ENCODE data around the gene NPLOC4. TPM values are rescaled to one million over a fixed set of nuclear protein-coding genes. Genes with fewer than 3 reads are reported as not detected.

The NPLOC4 gene
- total and polyA plus RNA-seq, 2 of the 8 experiments (the other 6 are each of a cell fraction or from before 2014, with no cell fraction given) = 70.7 to 92.7 TPM

GRCh38 chr17:81508639-81509206, 128.2 kb downstream of the NPLOC4 start:
- DNase-seq (ENCODE audit: low read depth in 1 of 2, low spot score in 2 of 2) (no peak), FAIRE-seq (no peak)
- H3K4me2 ChIP-seq (ENCODE audit: insufficient read depth in 1 of 2, low read depth in 2 of 2, low read length in 2 of 2) = peak overlapping the region; percentile 97 to 98
- no peaks in the 10 kb centered on the region for H3K9me3 ChIP-seq (ENCODE audit: insufficient read depth in 2 of 2, low read depth in 1 of 2, low read length in 1 of 2)
- H3K79me1 ChIP-seq (ENCODE audit: low read depth, low read length) = peaks cover 14% of the 10 kb centered on the region
- no peak overlapping the region for H3K56ac ChIP-seq (replicated peaks; ENCODE audit: insufficient read length, low read depth, low read length)
- no peak overlapping the region for H3K4ac ChIP-seq (replicated peaks; ENCODE audit: insufficient read length, low read depth, low read length)
- H2AFZ ChIP-seq (ENCODE audit: low read length) = no peak overlapping the region
- no peaks in the 10 kb centered on the region for H3K27me3 ChIP-seq (replicated peaks in 1 of 4; ENCODE audit: control insufficient read depth in 3 of 4, extremely low read depth in 1 of 4, insufficient read depth in 3 of 4, low read length in 3 of 4)
- H2AK5ac ChIP-seq (ENCODE audit: low read depth, low read length) = no peak overlapping the region
- CTCF ChIA-PET (ENCODE audit: partially characterized antibody) = interaction anchor here (1.2 to 2.3 kb wide), 4 partner anchors 10 to 116 kb away, joined by 3 to 8 read pairs (median 4); no protein-coding TSS in a partner anchor
- H2BK20ac ChIP-seq (ENCODE audit: low read length) = no peak overlapping the region
- WGBS, 2 experiments (ENCODE audit: extremely low coverage in 1 of 2, insufficient coverage in 1 of 2, insufficient read length in 1 of 2, insufficient replicate concordance in 2 of 2, low coverage in 1 of 2, low lambda C conversion rate in 2 of 2, missing lambda C conversion rate in 1 of 2) = 79% methylated on average over 10 of the region's 10 CpGs; no CpG with 5 or more reads in 1 of the 2 experiments
- no peak overlapping the region; the same call in 1 of the 2 replicates for H2BK5ac ChIP-seq (ENCODE audit: low read depth, low read length)
- H3K14ac ChIP-seq (ENCODE audit: insufficient read length) = no peak overlapping the region
- H3K4me1 ChIP-seq (replicated peaks in 1 of 4; ENCODE audit: control insufficient read depth in 3 of 4, insufficient read depth in 4 of 4, low read length in 3 of 4) = peaks cover 0 to 5% (median 1%) of the 10 kb centered on the region in 4 experiments; a peak in 1 of 7 replicates
- POLR2A ChIA-PET (ENCODE audit: partially characterized antibody) = interaction anchor here (0.6 to 35.8 kb wide), 27 partner anchors 7 to 480 kb away, joined by 3 to 1004 read pairs (median 4); partner anchors contain the start of genes ACTG1, BAHCC1, FAAP100 and FSCN2
- no peak overlapping the region for H3K27ac ChIP-seq (ENCODE audit: low read depth, low read length)
- peak overlapping the region in 3 of 4 experiments; percentile 75 to 93 (median 90); a peak in 3 of 8 replicates for H3K4me3 ChIP-seq (ENCODE audit: extremely low read depth in 1 of 4, insufficient read depth in 2 of 4, low read depth in 3 of 4, low read length in 4 of 4)
- H2BK12ac ChIP-seq (ENCODE audit: low read depth, low read length) = no peak overlapping the region
- peaks cover 19 to 37% (median 31%) of the 10 kb centered on the region in 4 experiments; a peak in 7 of 8 replicates for H3K36me3 ChIP-seq (ENCODE audit: control insufficient read depth in 2 of 4, insufficient read depth in 4 of 4, low read length in 3 of 4)
- H3K23me2 ChIP-seq (ENCODE audit: low read depth, low read length) = peaks cover 18% of the 10 kb centered on the region
- peaks cover 23 to 29% of the 10 kb centered on the region in 2 experiments for H4K20me1 ChIP-seq (replicated peaks in 1 of 2; ENCODE audit: control insufficient read depth in 1 of 2, insufficient read depth in 2 of 2, low read length in 2 of 2)
- H3K18ac ChIP-seq (ENCODE audit: extremely low read depth, low read length) = no peak overlapping the region
- H4K8ac ChIP-seq (ENCODE audit: extremely low read depth, insufficient read depth, low read length) = peak overlapping the region; percentile 57; the same call in 1 of the 2 replicates
- H4K91ac ChIP-seq (replicated peaks; ENCODE audit: insufficient read length, low read length) = no peak overlapping the region
- no peak overlapping the region for H2BK15ac ChIP-seq (ENCODE audit: low read length)
- H4K5ac ChIP-seq (ENCODE audit: insufficient read length, low read depth, low read length) = no peak overlapping the region
- no peak overlapping the region for H3K9ac ChIP-seq (replicated peaks in 1 of 4; ENCODE audit: extremely low read depth in 1 of 4, low read depth in 3 of 4, low read length in 3 of 4)
- H3K79me2 ChIP-seq (ENCODE audit: control insufficient read depth in 1 of 2, insufficient read depth in 2 of 2, low read length in 2 of 2) = peaks cover 24 to 32% of the 10 kb centered on the region in 2 experiments
- no peak overlapping the region for H3K23ac ChIP-seq (ENCODE audit: insufficient read length)
- H2BK120ac ChIP-seq (replicated peaks; ENCODE audit: low read depth, low read length) = no peak overlapping the region
- TF ChIP-seq KDM5A (IDR thresholded peaks at IDR 0.05; ENCODE audit: low read length) = no peak
- no peak for TF ChIP-seq RNF2 (IDR thresholded peaks at IDR 0.05; ENCODE audit: borderline replicate concordance, low read depth, low read length, missing control alignments, poor library complexity, severe bottlenecking)
- TF ChIP-seq SP4 (IDR thresholded peaks at IDR 0.05; ENCODE audit: low read length) = peak; percentile 65; the same call in 1 of the 2 replicates
- no peak for TF ChIP-seq EZH2 (IDR thresholded peaks at IDR 0.05; ENCODE audit: low read depth, low read length, severe bottlenecking)
- TF ChIP-seq JUND (IDR thresholded peaks at IDR 0.05; ENCODE audit: low read length) = no peak
- peak; percentile 52; the same call in 1 of the 2 replicates for TF ChIP-seq CHD2 (IDR thresholded peaks at IDR 0.05; ENCODE audit: low read length)
- TF ChIP-seq SIRT6 (IDR thresholded peaks at IDR 0.05; ENCODE audit: low read length) = peak; percentile 39
- no peak for TF ChIP-seq RXRA (IDR thresholded peaks at IDR 0.05; ENCODE audit: insufficient read depth, low read depth, low read length)
- TF ChIP-seq ZNF274 (IDR thresholded peaks at IDR 0.05; ENCODE audit: borderline replicate concordance, extremely low read depth, low read length) = no peak
- TF ChIP-seq TAF7 (optimal IDR thresholded peaks at IDR 0.05; ENCODE audit: borderline replicate concordance, low read depth, low read length) = no peak
- TF ChIP-seq NRF1 (IDR thresholded peaks at IDR 0.05; ENCODE audit: low read depth, low read length) = peak; percentile 4; the same call in 1 of the 2 replicates
- no peak for TF ChIP-seq ASH2L (IDR thresholded peaks at IDR 0.05; ENCODE audit: low read length)
- TF ChIP-seq TEAD4 (IDR thresholded peaks at IDR 0.05; ENCODE audit: low read depth, low read length) = no peak

All from H1 (cell line).